Adrenal gland (tissue), 12 donors: ENCODE measurements around the gene WFDC1. TPM values are rescaled to one million over a fixed set of nuclear protein-coding genes. Genes with fewer than 3 reads are reported as not detected.

Source experiments
- DNase-seq, 7 donors: peaks; one replicate each; pipeline ENCODE4 v3.0.0-alpha.2; 2019 to 2020
- H3K27ac ChIP-seq, 5 donors: fragments of 200-600 bp; sonication (generic) in 4 of 5; 1 replicate in 3 of 5; 2 replicates in 2 of 5; pipeline versions ENCODE4 v1.5.1 to v1.8.0; 2016 to 2020; ENCODE audit warnings: mild to moderate bottlenecking in 1 of 5
- H3K27me3 ChIP-seq: fragments of 200-600 bp; 2 replicates; pipeline ENCODE4 v1.8.0; 2021
- H3K36me3 ChIP-seq, 2 donors: fragments of 200-600 bp; replicated peaks in 1 of 2; 1 replicate in 1 of 2; 2 replicates in 1 of 2; pipeline versions ENCODE4 v1.5.1 to v1.8.0; 2018 to 2022
- H3K4me1 ChIP-seq, 2 donors: fragments of 200-600 bp; replicated peaks in 1 of 2; 1 replicate in 1 of 2; 2 replicates in 1 of 2; pipeline versions ENCODE4 v1.5.1 to v1.8.0; 2018 to 2021
- H3K4me3 ChIP-seq, 4 donors: fragments of 200-600 bp; sonication (generic) in 3 of 4; one replicate each; pipeline ENCODE4 v1.5.1; 2016 to 2018
- H3K9me3 ChIP-seq, 3 donors: fragments of 200-600 bp; sonication (generic) in 1 of 3; replicated peaks in 1 of 3; 1 replicate in 2 of 3; 2 replicates in 1 of 3; pipeline versions ENCODE4 v1.5.1 to v1.8.0; 2016 to 2021
- CTCF ChIP-seq, 6 experiments: fragments of 450-650 bp in 4 of 6; fragments of 200-600 bp in 2 of 6; sonication (generic) in 1 of 6; IDR thresholded peaks; 1 replicate in 5 of 6; 2 replicates in 1 of 6; pipeline versions ENCODE4 v1.5.1 to v1.8.0; 2016 to 2021; ENCODE audit warnings: antibody characterized with exemption in 6 of 6, mild to moderate bottlenecking in 2 of 6, moderate library complexity in 1 of 6
- POLR2A ChIP-seq, 2 donors: fragments of 450-650 bp; IDR thresholded peaks; one replicate each; pipeline ENCODE4 v1.6.1; 2017; ENCODE audit warnings: antibody characterized with exemption in 2 of 2, mild to moderate bottlenecking in 2 of 2, moderate library complexity in 1 of 2
- WGBS, 4 donors: extraction: QIAGEN DNeasy Blood & Tissue Kit in 2 of 4; methylation state at CpG; one replicate each; pipeline versions ENCODE4 v1.1.5 to v1.1.7; 2013 to 2017; 5-methylcytosine and 5-hydroxymethylcytosine counted together
- intact Hi-C, 2 donors: fragments of 100-400 bp; cut with DNase I; formaldehyde crosslinking; loops; one replicate each; pipeline versions ENCODE4 v1.14.1 to v1.15.0; 2022 to 2023
- polyA plus RNA-seq, 3 donors: library from polyadenylated mRNA; stranded (reverse); fragments of 200-250 nt in 2 of 3; fragments of 350-450 nt in 1 of 3; fragmentation: Illumina TruSeq in 1 of 3; extraction: RNeasy Lipid Tissue Mini Kit (QIAGEN cat#74804) in 1 of 3; gene quantifications; one replicate each; pipeline ENCODE4 v1.2.3, GENCODE V29; 2013 to 2014
- total RNA-seq, 9 donors: library from RNA; depleted of rRNA in 4 of 9; stranded (reverse); fragments of >200 nt in 4 of 9; fragments of 120-200 nt in 1 of 9; fragmentation: NEBNext Ultra II Directional in 1 of 9; extraction: Animal tissue kit (Norgen Biotek cat#: 25700) in 1 of 9; gene quantifications; one replicate each; pipeline versions ENCODE4 v1.1.0 to v1.2.4, GENCODE V29; 2013 to 2023
- donor health status: healthy with polysubstance abuse.
- donor health status: Bipolar disorder and iron deficiency.
- donor health status: DM: yes; HTN: yes; CAD: no.
- donor health status: DM: no; HTN: no; CAD: no.
- donor health status: DM: no; HTN: no; CAD: no.
- donor health status: DM: yes; HTN: yes; CAD: no.

WFDC1 gene
- total and polyA plus RNA-seq, 12 donors, result 9.6 to 284 (median 39.8) TPM

- H3K4me3 ChIP-seq, result no peak overlapping the region
- TF ChIP-seq CTCF (IDR thresholded peaks at IDR 0.05) (no peak), POLR2A (IDR thresholded peaks at IDR 0.05) (no peak)
- 86 to 91% (median 88%) methylated on average over 3 to 5 of the region's 5 CpGs for WGBS, 4 donors
- no peaks in the 10 kb centered on the region for H3K27me3 ChIP-seq
- no peaks in the 10 kb centered on the region for H3K9me3 ChIP-seq
- DNase-seq, result no peak
- peak overlapping the region in 1 of 5 donors; percentile 91 for H3K27ac ChIP-seq
- no peaks in the 10 kb centered on the region for H3K4me1 ChIP-seq
- H3K36me3 ChIP-seq, result no peaks in the 10 kb centered on the region
- intact Hi-C loops, result no loop called here
These were observed 1.3 kb upstream of the WFDC1 start for GRCh38 chr16:84293406-84293805.

GRCh38 chr16:84294117-84294516, 561 bp upstream of the WFDC1 start:
- Histone ChIP-seq H3K9me3 (no peaks in the 10 kb centered on the region), H3K36me3 (no peaks in the 10 kb centered on the region), H3K4me1 (no peaks in the 10 kb centered on the region), H3K27me3 (no peaks in the 10 kb centered on the region), H3K27ac (peak overlapping the region in 2 of 5 donors; percentile 57 to 91), H3K4me3 (peak overlapping the region in 1 of 4 donors; percentile 48)
- DNase-seq, result no peak
- intact Hi-C loops, result no loop called here
- WGBS, 4 donors, result 48 to 70% (median 53%) methylated on average over 7 to 10 of the region's 10 CpGs
- TF ChIP-seq POLR2A (IDR thresholded peaks at IDR 0.05) (no peak), CTCF (IDR thresholded peaks at IDR 0.05) (no peak)

GRCh38 chr16:84295203-84295860, 654 bp downstream of the WFDC1 start:
- TF ChIP-seq CTCF (IDR thresholded peaks at IDR 0.05), result no peak
- TF ChIP-seq POLR2A (IDR thresholded peaks at IDR 0.05), result no peak
- H3K36me3 ChIP-seq, result no peaks in the 10 kb centered on the region
- no peak for DNase-seq
- H3K9me3 ChIP-seq, result no peaks in the 10 kb centered on the region
- H3K4me3 ChIP-seq, result peak overlapping the region in 1 of 4 donors; percentile 48
- WGBS, 4 donors, result 41 to 59% (median 49%) methylated on average over 10 to 14 of the region's 14 CpGs
- no peaks in the 10 kb centered on the region for H3K4me1 ChIP-seq
- H3K27me3 ChIP-seq, result no peaks in the 10 kb centered on the region
- intact Hi-C loops, result no loop called here
- H3K27ac ChIP-seq, result peak overlapping the region in 4 of 5 donors; percentile 10 to 91 (median 46)

- H3K36me3 ChIP-seq, result no peaks in the 10 kb centered on the region
- peak overlapping the region in 2 of 5 donors; percentile 30 to 91 for H3K27ac ChIP-seq
- peaks cover 0 to 2% of the 10 kb centered on the region in 2 donors for H3K4me1 ChIP-seq
- H3K9me3 ChIP-seq, result no peaks in the 10 kb centered on the region
- no peaks in the 10 kb centered on the region for H3K27me3 ChIP-seq
- WGBS, 4 donors, result 71 to 83% (median 77%) methylated on average over 6 to 13 of the region's 13 CpGs
- DNase-seq, result no peak
- no peak overlapping the region for H3K4me3 ChIP-seq
- intact Hi-C loops, result no loop called here
- TF ChIP-seq CTCF (IDR thresholded peaks at IDR 0.05), result no peak
- no peak for TF ChIP-seq POLR2A (IDR thresholded peaks at IDR 0.05)
These were observed 3.8 kb downstream of the WFDC1 start for GRCh38 chr16:84298376-84298899.
